Stimulated activated CD4-positive, alpha-beta T cell treated with anti-CD3 and anti-CD28 coated beads, Interleukin-15, amount 100 ng/mL, for 1 hour (primary cell): ENCODE results near the gene DAGLA.

Experiments used
- DNase-seq, 2 donors: peaks; one replicate each; pipeline ENCODE4 v3.0.0-alpha.2; 2020; ENCODE audit warnings: low read depth in 1 of 2, low spot score in 1 of 2

DAGLA gene

DNA sequence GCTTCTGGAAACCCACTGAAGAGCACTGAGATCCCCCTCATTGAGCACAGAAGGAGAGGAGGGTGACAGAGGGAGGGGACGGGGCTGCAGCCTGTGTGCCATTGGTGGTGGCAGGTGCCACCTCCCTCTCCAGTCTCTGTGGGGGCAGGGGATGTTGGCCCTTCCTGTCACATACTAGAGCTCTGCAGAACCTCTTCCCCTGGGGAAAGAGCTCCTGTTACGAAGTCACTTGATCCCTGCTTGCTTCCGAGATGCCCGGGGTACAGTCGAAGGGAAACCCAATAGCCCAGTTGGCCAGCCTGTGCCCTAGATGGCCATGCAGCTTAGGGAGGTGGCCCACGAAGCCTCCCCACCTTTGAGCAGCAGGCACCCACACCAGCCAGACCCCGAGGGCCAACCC, 29.4 kb downstream of the DAGLA start:
- DNase-seq: no peak

DNA sequence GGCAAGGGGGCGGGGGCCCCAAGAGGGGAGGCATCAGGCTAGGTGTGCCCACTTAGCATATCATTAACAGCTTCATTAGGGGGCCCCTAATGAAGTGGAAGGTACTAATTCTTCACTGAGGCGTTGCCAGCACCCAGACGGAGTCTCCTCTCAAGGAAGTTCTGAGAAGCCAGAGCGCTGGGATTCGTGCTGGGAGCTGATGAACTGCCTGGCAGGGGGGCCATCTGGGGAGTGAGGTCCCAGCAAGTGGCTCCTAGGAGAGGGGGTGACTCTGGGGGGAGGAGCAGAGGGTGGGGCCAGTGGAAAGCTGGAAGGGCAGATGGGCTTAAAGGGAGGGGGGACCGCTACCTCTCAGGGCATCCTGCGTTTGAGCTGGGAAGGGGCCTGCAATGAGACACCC, 29.8 kb downstream of the DAGLA start:
- no peak for DNase-seq

DNA sequence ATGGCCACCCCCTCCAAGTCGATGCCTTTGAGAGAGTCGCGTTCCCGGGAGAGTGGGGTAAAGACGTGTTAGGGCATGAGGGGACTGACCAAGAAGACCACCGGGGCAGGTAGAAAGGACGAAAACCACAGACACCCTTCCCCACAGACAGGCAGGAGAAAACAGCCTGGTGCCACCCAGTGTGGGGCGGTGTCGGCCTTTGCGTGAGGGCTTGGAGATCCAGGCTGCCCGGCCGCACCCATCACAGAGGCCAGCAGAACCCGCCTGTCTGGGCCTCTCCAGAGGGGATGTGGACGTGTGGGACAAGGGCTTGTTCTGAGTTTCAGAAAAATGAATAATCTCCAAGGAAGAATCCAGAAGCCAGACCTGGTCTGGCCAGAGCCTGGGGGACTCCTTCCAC, 30.8 kb downstream of the DAGLA start:
- DNase-seq: no peak

DNA sequence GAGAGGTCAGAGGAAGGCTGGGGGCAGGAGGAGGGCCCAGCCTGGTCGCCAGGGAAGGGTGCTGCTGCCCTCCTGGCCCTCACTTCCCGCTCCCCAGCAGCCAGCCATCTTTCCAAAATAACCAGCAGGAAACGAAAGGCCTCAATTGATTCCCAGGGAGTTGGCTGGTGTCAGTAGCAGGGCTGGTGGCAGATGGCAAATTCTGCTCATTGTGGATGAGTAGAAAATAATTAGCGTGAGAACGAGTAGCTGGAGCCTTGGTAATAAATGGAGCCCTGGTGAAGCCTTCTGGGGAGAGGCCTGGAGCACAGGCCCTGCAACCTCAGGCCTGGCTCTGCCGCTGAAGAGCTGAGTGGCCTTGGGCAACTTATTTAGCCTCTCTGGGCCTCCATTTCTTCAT, 31.3 kb downstream of the DAGLA start:
- no peak for DNase-seq

DNA sequence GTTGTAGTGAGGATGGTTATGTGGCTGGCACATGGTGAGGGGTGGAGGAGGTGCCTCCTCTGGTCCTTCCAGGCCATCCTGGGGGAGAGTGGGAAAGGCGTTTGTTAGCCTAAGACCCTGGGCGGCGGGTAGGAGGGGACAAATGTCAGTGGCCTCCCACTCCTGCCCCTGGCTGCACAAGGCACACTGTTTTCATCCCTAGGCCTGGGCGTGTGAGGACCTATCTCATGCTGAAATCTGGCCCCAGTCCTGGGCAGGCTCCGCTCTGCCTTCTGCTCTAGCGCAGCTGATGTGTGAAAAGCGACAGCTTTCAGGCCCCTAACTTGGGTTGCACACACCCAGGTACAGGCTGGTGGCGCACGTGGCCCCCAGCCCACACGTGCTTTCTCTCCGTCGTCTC, 32.1 kb downstream of the DAGLA start:
- no peak for DNase-seq

DNA sequence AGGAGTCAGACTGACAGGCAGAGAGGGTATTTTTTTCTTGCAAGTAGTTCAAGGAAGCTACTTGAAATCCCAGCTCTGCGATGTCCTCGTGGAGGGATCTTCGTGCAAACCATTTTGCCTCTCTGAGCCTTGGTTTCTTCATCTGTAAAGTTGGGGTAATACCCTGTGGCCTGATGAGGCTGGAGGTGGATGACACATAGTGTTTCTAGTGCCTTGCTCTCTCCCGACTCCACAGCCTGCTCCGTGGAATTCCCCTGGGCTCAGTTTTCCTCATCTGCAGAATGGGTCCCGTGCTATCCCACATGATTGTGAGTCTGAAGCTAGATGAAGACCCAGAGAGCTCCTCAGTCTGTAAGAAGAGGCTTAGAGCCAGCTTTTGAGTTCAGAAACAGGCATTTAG, 32.7 kb downstream of the DAGLA start:
- DNase-seq: no peak

DNA sequence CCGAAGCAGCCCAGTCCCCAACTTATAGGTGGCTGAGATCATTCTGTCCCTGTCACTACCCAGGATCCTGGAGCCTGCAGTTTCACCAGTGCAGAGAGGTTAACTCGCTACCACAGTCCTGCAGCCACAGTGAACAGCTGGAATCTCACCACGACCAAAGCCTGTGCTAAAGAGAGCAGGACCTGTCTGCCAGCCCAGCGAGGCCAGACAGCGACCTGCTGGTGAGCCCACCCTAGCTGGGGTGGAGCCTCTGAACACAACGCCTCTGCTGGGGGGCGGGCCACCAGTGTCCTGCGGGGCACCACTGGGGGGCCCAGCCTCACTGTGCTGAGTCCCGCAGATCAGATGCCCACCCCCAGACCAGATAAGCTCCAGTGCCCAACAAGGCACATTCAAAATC, 33.3 kb downstream of the DAGLA start:
- DNase-seq: no peak

DNA sequence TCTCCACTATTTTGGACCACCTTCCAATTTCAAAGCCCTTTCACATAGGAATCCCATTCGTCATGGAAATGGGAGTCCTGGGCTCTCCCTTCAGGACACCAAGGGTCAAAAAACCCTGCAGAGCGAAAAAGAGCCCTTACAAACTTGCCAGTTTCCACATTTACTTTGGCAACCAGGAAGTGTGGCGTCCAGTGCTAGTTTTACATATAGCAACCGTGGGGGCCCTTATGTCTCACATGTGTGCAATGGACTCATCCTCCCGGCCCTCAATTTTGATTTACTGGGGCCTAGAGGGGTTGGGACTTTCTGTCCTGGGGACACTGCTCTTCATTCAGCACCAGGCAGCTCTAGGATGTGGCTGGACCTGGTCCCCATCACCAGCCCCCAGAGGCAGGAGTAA, 33.7 kb downstream of the DAGLA start:
- DNase-seq: no peak

DNA sequence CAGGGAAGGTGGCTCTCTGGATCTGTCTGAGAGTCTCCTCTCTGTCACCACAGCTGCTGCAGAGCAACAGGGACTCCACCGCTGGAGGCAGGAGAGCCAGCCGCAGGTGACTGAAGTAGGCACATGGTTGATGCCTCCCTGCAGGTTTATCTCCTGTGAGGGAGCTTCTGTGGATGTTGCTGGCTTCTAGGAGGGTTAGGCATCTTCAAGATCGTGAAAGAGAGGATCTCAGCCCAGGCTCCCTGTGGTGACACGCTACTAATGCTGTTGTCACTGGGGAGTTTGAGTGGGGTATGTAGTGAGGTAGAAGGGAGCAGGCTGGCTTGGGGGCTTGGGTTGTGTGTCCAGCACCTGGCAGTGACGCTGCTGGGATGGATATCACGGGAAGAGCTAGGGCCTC, 34.1 kb downstream of the DAGLA start:
- DNase-seq: no peak

DNA sequence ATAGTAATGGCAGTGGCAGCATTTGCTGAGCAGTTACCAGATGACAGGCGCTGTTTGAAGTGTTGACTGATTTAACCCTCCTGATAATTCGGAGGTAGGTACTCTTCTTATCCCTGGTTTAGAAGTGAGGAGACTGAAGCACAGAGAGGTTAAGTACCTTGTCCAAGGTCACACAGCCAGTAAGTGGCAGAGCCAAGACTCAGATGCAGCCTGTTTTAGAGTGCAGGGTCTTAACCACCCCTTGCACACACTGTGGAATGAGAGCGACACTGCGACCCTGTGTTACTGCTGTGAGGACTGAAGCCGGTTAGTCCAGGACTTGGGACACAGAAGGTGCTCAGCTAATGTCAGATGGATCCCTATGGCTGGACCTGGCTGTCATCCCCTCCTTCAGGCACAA, 34.7 kb downstream of the DAGLA start:
- DNase-seq: no peak

DNA sequence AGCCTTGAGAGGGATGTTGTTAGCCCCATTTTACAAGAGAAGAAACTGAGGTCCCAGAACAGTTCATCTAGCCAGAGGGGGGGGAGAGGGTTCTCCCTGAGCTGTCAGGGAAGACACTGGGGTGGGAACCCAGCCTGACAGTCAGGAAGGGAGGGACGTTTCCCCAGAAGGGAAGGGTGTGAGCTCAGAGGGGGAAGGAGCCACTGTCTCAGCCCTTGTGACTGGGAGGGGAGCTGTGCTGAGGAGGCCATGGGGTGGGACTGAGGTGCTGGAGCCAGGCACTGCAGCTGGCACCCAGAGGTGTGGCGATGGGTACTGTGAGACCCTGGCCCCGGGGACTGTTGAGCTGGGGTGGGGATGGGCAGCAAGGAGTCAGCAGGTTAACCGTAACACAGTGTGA, 35.7 kb downstream of the DAGLA start:
- DNase-seq: no peak

DNA sequence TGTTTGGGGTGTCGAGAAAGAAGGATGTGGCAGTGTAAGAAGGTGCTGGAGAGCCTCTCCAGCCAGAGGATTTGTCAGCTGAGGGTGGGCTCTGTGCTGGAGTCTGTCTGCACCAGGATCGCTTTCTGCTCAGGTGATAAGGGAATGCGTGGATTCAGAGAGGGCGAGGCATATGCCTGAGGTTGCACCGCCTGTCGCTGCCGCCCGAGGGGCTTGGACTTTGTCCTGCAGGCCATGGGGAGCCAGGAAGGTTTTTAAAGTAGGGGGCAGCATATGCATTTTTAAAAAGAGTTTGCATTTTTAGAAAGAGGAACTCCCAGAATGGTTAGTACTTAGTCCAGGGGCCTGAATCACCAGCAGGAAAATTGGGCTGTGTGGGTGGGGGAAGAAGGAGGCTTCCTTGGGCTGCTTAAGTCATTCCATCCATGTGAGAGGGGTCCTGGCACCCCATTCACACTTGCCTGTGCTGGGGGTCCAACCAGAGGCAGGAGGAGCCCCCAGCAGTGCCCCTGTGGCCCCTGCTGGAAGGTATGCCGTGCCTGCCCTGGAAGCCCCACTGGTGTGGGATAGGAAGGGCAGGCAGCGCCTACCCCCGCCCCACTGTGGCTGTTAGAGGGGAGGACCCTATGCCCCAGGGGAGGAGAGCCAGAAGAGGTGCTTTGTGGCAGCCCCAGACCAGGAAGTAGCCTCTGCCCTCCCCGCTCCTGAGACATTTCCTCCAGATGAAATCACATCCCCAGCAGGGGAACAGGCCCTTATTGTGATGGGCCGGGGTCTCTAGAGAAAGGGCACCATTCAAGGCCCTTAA, 36.5 kb downstream of the DAGLA start:
- no peak for DNase-seq

DNA sequence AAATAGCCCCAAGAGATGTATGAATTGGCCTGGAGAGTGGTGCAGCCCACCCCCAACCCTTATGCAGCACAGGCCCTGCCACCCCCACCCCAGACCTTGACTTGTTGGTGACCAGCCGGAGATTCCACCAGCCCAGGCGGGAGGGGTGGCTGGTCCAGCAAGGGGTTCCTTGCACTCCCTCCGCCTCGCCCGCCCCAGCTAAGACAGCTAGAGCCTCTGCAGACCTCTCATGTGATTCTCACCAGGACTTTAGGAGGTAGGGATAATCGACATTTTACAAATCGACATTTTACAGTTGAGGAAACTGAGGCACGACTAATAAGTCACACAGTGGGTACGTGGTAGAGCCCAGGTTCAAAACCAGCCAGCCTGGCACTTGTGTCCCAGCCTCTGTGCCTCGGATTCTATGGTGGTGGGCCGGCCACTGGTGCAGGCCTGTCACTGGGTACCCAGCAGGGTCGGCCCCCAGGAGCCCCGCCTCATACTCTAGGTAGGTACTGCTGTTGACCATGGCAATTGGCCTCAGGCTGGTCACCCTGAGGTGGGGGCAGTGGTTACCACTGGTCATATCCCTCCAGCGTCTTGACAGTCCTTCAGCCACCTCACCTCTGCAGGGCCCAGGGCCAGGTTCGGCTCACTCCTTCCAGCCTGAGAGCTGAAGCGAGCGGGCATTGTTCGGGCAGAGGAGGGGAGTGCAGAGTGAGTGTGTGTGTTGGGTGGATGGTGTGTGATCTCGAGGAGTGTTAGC, 37.3 kb downstream of the DAGLA start:
- no peak for DNase-seq

DNA sequence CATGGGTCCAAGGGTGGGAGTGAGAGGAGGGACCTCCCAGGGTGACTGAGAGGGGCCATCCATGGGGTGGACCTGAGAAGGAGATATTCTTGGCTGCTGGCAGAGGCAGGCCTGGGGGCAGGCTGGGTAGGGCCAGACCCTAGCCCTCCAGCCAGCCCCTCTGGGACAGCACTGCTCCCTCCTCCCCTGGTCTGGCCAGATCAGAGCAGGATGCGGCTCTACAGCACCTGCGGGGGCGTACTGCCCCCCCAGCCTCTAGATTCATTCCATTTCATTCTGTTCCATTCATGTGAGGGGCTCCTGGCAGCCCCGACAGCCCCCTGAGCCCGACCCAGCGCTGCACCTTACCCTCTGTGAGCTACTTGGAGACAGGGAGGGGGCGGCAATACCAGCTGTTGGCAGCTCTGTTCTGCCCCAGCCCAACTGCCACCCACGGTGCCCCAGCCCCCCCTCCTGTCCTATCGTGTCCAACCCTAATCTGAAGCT, 37.9 kb downstream of the DAGLA start:
- DNase-seq: no peak

DNA sequence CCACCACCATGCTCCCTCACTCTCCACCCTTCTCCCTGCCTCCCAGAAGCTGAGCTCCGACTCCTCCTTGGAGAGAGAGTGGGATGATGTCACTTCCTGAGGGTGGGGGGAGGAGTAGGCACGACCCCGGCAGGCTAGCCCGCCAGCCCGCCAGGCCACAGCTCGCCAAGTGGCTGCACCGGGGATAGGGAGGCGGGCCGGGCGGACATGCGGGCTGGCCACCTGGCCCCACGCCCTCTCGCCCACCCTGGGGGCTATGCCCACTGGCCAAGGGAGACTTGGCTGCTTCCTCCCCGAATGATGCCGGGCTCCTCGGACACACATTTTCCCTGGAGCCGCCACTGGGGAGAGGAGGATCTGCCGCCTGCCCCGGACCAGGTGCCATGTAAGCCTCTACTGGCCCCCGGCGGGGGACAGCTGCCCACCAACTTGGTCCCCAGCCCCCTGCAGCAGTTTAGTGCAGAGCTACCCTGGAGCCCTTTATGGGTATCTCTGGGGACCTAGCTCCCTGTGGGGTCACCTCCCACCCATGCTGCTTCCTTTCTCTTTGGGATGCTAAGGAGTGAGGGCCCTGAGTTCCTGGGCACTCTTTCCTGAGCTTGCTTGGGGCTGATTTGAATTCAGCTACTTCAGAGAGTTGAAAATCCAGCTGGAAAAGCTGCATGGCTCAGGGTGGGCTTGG, 38.6 kb downstream of the DAGLA start:
- no peak for DNase-seq

DNA sequence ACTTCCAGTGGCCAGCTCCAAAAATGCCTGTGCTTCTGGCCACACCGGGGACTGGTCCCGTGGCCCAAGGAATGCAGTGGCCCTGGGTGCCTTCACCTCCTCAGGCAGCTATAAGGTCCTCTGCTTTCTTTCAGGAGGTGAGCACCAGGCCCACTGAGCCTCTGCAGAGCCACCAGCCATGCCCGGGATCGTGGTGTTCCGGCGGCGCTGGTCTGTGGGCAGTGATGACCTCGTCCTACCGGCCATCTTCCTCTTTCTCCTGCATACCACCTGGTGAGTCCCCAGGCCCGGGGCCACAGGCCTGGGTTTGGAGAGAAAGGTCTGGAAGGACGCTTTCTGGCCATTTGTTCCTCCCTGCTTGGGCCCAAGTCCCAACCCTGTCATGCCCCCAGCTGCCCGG, 39.8 kb downstream of the DAGLA start:
- DNase-seq: no peak

DNA sequence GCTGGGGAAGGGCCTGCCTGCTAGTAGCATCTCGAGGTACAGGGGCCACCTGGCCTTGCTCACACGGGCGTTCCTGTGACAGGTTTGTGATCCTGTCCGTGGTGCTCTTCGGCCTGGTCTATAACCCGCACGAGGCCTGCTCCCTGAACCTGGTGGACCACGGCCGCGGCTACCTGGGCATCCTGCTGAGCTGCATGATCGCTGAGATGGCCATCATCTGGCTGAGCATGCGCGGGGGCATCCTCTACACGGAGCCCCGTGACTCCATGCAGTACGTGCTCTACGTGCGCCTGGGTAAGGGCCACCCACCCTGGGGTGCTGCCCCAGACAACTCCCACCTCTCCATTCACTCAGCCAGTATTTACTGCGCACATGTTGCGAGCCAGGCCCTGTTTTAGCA, 40.4 kb downstream of the DAGLA start:
- DNase-seq: no peak

DNA sequence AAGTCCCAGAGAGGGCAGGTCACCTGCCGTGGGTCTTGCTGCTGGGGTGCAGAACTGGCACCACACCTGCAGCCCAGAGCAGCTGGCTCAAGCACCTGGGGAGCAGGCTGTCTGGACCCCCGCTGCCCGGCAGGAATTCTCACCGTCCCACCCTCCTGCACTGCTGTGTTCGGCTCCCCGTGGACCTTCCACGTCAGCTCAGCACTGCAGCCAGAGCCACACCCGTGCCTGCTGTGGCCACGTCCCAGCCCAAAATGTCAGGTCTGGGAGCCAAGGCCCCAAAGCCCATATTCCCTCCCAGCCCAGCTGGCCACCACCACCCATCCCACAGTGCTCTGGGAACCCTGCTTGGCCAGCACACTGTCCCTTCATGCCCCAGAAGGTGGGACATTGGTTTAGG, 44.2 kb downstream of the DAGLA start:
- DNase-seq: no peak

DNA sequence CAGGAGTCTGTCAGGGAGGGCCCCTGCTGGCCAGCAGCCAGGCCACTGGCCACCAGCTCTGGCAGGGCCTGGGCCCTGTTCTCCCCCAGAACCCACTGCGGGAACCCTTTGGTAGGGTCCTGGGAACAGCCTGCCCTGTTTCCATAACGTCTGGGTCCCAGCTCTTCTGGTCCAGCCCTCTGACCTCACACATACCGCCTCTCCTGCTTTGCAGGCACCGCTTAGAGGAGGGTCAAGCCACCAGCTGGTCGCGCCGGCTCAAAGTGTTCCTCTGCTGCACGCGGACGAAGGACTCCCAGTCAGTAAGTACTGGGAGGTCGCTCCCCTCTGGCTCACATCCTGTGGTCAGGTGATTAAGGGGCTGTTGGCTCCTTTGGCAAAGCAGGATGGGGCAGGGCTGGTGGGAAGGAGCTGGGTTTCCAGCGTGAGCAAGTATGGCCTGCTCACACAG, 45.6 kb downstream of the DAGLA start:
- DNase-seq: no peak

DNA sequence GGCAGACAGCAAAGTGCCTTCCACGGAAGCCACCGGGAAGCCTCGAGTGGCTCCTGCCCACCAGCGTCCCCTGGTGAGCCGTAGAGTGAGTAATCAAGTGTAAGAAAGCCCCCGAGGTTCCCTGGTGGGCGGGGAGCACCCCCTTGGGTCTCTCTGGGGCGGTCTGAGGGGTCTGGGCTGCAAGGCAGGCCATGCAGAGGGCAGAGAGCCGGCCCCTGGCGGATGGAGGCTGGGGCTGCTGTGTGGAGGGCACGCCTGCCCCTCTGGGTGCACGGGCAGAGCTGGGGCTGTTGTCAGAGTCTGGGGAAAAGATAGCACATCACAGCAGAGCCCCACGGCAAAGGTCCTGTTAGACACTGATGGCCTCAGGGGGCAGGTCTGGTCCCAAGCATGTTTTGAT, 46.6 kb downstream of the DAGLA start:
- no peak for DNase-seq

DNA sequence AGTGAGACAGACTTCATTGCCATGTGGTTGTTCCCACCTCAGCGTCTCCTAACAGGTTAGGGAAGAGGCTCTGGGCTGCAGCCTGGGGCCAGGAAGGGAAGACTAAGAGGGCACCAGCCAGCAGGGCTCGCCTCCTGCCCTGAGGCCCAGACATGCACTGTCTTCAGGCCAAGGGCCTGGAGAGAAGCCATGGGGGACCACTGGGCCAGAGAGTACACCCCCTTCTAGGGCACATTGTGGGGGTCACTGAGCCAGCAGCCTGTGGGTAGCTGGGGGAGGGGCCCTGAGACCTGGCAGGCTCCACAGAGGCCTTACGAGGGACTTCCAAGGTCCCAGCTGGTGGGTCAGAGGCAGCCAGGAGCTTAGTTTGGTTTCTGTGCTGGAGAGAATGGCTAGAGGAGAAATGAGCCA, 47.2 kb downstream of the DAGLA start:
- DNase-seq: no peak
